Right cardiac atrium (tissue), 5 donors: ENCODE data around the gene ZNF597. TPM values are rescaled to one million over a fixed set of nuclear protein-coding genes. Genes with fewer than 3 reads are reported as not detected.

ENCODE experiments used
- ATAC-seq, 2 donors: fragments of 200-7000 bp; cut with Tn5 transposase; one replicate each; pipeline versions ENCODE4 v1.8.0 to v1.9.1; 2020; ENCODE audit warnings: moderate library complexity in 2 of 2, mild to moderate bottlenecking in 1 of 2
- DNase-seq, 3 donors: peaks; one replicate each; pipeline ENCODE4 v3.0.0-alpha.2; 2020
- H3K27ac ChIP-seq: one replicate; pipeline ENCODE4 v1.5.1; 2013; ENCODE audit warnings: mild to moderate bottlenecking, low read length, control low read depth, moderate library complexity
- H3K27me3 ChIP-seq: one replicate; pipeline ENCODE4 v1.6.1; 2013; ENCODE audit not compliant: control insufficient read depth, insufficient read depth
- H3K4me1 ChIP-seq: one replicate; pipeline ENCODE4 v1.6.1; 2013; ENCODE audit warnings: low read length; ENCODE audit not compliant: control insufficient read depth, insufficient read depth
- H3K4me3 ChIP-seq: one replicate; pipeline ENCODE4 v1.5.1; 2013; ENCODE audit warnings: low read length, control low read depth
- H3K9me3 ChIP-seq: one replicate; pipeline ENCODE4 v1.6.1; 2013; ENCODE audit warnings: low read length; ENCODE audit not compliant: control insufficient read depth
- WGBS: extraction: QIAGEN DNeasy Blood & Tissue Kit; methylation state at CpG from one replicate; pipeline ENCODE4 v1.1.7; 2013; 5-methylcytosine and 5-hydroxymethylcytosine counted together
- intact Hi-C, 4 donors: fragments of 100-400 bp; cut with DNase I; formaldehyde crosslinking; loops; one replicate each; pipeline versions ENCODE4 v1.11.0 to v1.14.0; 2022 to 2023
- long read RNA-seq, 4 donors: library from polyadenylated mRNA; unstranded; transcript quantifications; one replicate each; pipeline ENCODE4 v2.0.0, GENCODE V29; 2020 to 2021
- polyA plus RNA-seq: library from polyadenylated mRNA; stranded (reverse); fragments of 200-250 nt; gene quantifications from one replicate; pipeline ENCODE4 v1.2.3, GENCODE V29; 2013
- total RNA-seq, 4 donors: library from RNA; stranded (reverse); fragmentation: NEBNext Ultra II Directional; extraction: Animal tissue kit (Norgen Biotek cat#: 25700); gene quantifications; one replicate each; pipeline ENCODE4 v1.2.1, GENCODE V29; 2021
- donor health status: healthy with polysubstance abuse.
- donor health status: DM: no; HTN: yes; CAD: no.
- donor health status: DM: no; HTN: no; CAD: no.
- donor health status: DM: no; HTN: yes; CAD: no; lungs with severe emphysema.
- donor health status: DM: yes; HTN: yes; CAD: no.

Gene ZNF597
- total RNA-seq: 1 to 10 TPM; 2.0 to 3.5 (median 2.2) TPM
- polyA plus RNA-seq: 0.88 TPM
- long read RNA-seq, donor 1, full-length matches to known transcripts: 6 of 8 reads
- long read RNA-seq, donor 1, partial matches to known transcripts: 1 of 8 reads
- long read RNA-seq, donor 1, other reads (novel, unspliced or antisense): 1 of 8 reads
- long read RNA-seq, donor 2, full-length matches to known transcripts: 2 of 2 reads
- long read RNA-seq, donor 2, partial matches to known transcripts: 0 of 2 reads
- long read RNA-seq, donor 2, other reads (novel, unspliced or antisense): 0 of 2 reads
- long read RNA-seq, donor 3, full-length matches to known transcripts: 11 of 16 reads
- long read RNA-seq, donor 3, partial matches to known transcripts: 0 of 16 reads
- long read RNA-seq, donor 3, other reads (novel, unspliced or antisense): 5 of 16 reads
- long read RNA-seq, donor 4, full-length matches to known transcripts: 2 of 2 reads
- long read RNA-seq, donor 4, partial matches to known transcripts: 0 of 2 reads
- long read RNA-seq, donor 4, other reads (novel, unspliced or antisense): 0 of 2 reads

GRCh38 chr16:3443108-3444031 is at the start of gene ZNF597, which contains the start of gene NAA60:
Gene ZNF597, minus strand, starts transcription at chr16:3443504. Its CDS starts 351 bp downstream, at chr16:3443153.
Gene NAA60, plus strand, starts transcription at chr16:3443680. Its CDS starts 32,548 bp downstream, at chr16:3476228.
- Histone ChIP-seq H3K27me3 (no peaks in the 10 kb centered on the region), H3K27ac (peak within 1 kb of the TSS; percentile 76), H3K4me3 (peak within 1 kb of the TSS; percentile 63), H3K4me1 (no peaks in the 10 kb centered on the region), H3K9me3 (no peaks in the 10 kb centered on the region)
- intact Hi-C loops: no loop called here
- ATAC-seq (peak; percentile 98 to 99), DNase-seq (peak; percentile 82 to 89 (median 86))
- 40% methylated on average over 61 of the region's 61 CpGs for WGBS

GRCh38 chr16:3492356-3492755 is 49.1 kb upstream of the ZNF597 start:
- Histone ChIP-seq H3K9me3 (no peaks in the 10 kb centered on the region), H3K4me1 (no peaks in the 10 kb centered on the region), H3K27ac (no peak overlapping the region), H3K4me3 (no peak overlapping the region), H3K27me3 (no peaks in the 10 kb centered on the region)
- intact Hi-C loops: loop anchor here in 1 of 4 donors (10.0 kb wide), 1 partner anchor 88 kb away; the partner anchor contains the start of genes ZNF174 and ZSCAN32
- DNase-seq: peak in 1 of 3 donors; percentile 26
- WGBS: 85% methylated on average over 10 of the region's 10 CpGs
- no peak for ATAC-seq

DNA sequence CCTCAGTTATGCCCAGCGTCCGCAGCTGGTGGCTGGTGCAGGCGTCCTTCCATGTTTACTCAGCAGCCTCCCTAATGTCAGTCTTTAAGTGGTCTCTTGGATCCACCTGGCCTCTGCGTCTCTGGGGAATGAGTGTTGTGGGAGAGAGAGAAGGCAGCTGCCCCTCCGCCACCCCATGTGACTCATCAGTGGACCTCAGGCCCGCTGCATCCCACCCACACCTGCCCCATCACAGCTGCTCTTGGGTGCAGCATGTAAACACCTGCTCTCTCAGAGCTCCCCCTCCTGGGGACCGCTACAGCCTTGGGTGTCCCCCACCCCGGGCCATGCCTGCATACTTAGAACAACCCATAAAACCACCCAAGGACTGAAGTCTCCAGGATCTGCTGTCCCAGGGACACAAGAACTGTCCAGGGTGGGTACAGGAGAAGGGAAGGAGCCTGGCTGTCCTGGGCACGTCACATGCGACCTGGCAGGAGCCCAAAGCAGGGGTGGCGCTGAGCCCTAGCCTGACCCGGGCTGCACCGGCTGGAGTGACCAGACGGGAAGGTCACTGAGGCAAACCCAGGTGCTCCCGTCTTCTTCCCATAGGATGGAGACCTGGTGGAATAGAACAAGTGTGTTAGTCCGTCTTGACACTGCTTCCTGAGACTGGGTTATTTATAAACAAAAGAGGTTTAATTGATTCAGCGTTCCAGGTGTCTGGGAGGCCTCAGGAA is 47.8 kb upstream of the ZNF597 start:
- no peak for ATAC-seq
- intact Hi-C loops: loop anchor here in 1 of 4 donors (10.0 kb wide), 1 partner anchor 86 kb away; the partner anchor contains the start of genes ZNF174 and ZSCAN32

GRCh38 chr16:3488801-3489200 is 45.5 kb upstream of the ZNF597 start:
- intact Hi-C loops: no loop called here
- Histone ChIP-seq H3K27me3 (no peaks in the 10 kb centered on the region), H3K4me1 (no peaks in the 10 kb centered on the region), H3K9me3 (no peaks in the 10 kb centered on the region), H3K4me3 (no peak overlapping the region), H3K27ac (no peak overlapping the region)
- peak in 1 of 3 donors; percentile 33 for DNase-seq
- ATAC-seq: no peak
- whole genome bisulfite sequencing: 72% methylated on average over 10 of the region's 13 CpGs

More for the DNA sequence above, 47.8 kb upstream of the ZNF597 start:
- H3K27ac ChIP-seq: no peak overlapping the region
- no peaks in the 10 kb centered on the region for H3K27me3 ChIP-seq
- peak in 2 of 3 donors; percentile 21 to 49 for DNase-seq
- H3K9me3 ChIP-seq: no peaks in the 10 kb centered on the region
- H3K4me1 ChIP-seq: no peaks in the 10 kb centered on the region
- WGBS: 53% methylated on average over 17 of the region's 17 CpGs
- no peak overlapping the region for H3K4me3 ChIP-seq

DNA sequence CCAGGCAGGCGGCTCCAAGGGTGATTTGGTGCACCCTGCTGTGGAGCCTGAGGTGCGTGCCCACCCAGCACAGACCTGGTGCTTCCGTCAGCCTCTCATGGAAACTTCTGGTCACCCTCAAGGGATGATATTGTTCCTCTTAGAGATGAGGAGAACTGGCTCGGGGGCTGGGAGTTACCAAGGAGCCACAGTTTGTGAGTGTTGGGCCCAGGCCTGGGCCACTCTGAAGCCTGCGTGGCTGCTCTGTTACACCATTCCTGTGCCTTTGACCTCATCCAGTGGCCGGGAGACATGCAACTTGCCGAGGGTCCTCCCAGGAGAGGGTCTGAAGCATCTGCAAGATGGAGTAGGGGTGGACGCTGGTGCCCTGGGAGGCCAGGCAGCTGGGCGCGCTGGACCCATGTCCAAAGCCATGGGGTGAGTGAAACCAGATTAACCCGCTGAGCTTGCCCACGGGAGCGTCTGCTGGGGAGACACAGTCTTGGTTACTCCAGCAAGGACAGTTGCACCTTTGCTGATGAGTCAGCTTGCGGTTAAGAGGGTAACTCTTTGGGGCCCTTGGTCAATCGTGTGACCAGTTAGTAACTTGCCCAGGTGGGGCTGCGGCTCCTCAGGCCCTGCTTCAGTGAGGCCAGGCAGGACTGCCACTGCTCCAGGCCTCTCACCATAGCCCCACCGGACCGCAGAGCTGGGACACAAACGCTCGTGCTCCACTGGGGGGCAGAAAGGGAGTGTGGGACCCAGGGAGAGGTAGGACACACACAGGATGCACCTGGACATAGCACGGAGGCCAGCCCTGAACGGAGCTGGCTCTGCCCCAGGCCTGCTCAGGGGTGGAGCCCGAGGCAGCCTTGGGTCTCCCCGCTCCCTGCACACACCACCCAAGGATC is 44.5 kb upstream of the ZNF597 start:
- no peaks in the 10 kb centered on the region for H3K9me3 ChIP-seq
- H3K4me1 ChIP-seq: no peaks in the 10 kb centered on the region
- WGBS: 85% methylated on average over 24 of the region's 24 CpGs
- DNase-seq (peak in 2 of 3 donors; percentile 4 to 42), ATAC-seq (peak in 1 of 2 donors; percentile 10)
- no peaks in the 10 kb centered on the region for H3K27me3 ChIP-seq
- intact Hi-C loops: no loop called here
- no peak overlapping the region for H3K27ac ChIP-seq
- no peak overlapping the region for H3K4me3 ChIP-seq

DNA sequence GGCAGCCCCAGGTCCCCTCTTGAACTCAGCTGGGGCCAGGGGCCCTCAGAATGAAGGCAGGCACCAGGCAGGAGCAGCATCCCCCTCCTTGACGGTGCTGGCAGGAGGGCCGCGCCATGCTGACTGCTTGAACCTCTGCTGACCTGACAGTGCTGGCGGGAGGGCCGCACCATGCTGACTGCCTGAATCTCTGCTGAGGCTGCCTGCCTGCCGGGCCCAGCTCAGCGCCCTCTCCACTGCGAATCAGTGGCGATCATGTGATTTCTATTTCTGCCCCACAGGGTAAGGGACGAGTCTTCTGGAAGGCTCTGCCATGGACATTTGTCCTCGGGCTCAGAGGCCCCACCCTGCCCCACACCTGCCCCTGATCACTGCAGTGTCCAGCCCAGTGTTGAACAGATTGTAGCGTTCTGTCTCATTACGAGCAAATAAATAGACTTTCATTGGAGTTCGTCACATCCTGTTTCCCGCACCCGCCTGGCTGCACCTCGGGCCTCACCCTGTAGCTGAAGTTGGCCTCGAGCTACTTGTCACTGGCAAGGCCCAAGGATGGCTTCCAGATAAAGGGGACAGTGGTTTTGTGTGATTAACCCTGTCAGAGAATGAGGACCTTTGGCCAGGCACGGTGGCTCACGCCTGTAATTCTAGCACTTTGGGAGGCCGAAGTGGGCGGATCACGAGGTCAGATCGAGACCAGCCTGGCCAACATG is 43.4 kb upstream of the ZNF597 start:
- ATAC-seq: peak; percentile 2
- Histone ChIP-seq H3K4me1 (peaks cover 4% of the 10 kb centered on the region), H3K27me3 (no peaks in the 10 kb centered on the region), H3K9me3 (no peaks in the 10 kb centered on the region), H3K27ac (no peak overlapping the region), H3K4me3 (no peak overlapping the region)
- WGBS: 82% methylated on average over 24 of the region's 24 CpGs
- DNase-seq: peak in 2 of 3 donors; percentile 2 to 58
- intact Hi-C loops: no loop called here

- DNase-seq: peak in 2 of 3 donors; percentile 6 to 33
These were observed 42.7 kb upstream of the ZNF597 start for GRCh38 chr16:3485821-3486505.

DNA sequence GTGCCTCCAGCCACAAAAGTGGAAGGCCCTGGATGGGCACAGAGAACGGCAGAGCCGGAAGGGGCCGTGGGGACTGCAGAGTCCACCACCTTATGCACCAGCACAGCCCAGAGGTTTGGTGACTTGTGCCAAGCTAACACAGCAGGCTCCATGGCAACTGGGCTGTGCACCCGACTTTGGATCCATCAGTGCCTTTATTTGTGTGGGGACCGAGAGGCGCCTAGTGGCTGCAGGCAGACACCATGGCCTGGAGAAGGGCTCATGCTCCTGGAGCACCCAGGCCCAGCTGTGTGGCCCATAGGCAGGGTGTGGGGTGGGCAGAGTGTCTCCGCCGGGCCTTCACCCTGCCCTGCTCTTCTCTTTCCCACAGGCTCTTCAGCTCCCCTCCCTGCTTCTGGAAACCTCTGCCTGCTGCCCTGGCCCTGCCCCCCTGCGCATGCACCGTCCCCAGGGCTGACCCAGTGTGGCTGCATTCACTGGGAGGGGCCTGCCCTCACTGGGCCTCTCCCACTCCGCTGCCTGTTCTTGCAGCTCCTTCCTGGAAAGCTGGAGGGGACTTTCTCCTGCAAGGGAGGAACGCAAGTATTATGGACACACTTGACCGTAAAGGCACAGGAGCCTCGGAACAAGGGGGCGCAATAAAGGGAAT is 41.9 kb upstream of the ZNF597 start:
- Histone ChIP-seq H3K27me3 (no peaks in the 10 kb centered on the region), H3K9me3 (no peaks in the 10 kb centered on the region), H3K4me1 (peaks cover 5% of the 10 kb centered on the region), H3K4me3 (no peak overlapping the region), H3K27ac (no peak overlapping the region)
- WGBS: 88% methylated on average over 15 of the region's 15 CpGs
- intact Hi-C loops: no loop called here
- peak in 2 of 3 donors; percentile 1 to 5 for DNase-seq
- no peak for ATAC-seq

More at GRCh38 chr16:3485821-3486505, 42.7 kb upstream of the ZNF597 start:
- Histone ChIP-seq H3K27ac (no peak overlapping the region), H3K4me1 (peaks cover 5% of the 10 kb centered on the region), H3K9me3 (no peaks in the 10 kb centered on the region), H3K27me3 (no peaks in the 10 kb centered on the region), H3K4me3 (no peak overlapping the region)
- 88% methylated on average over 20 of the region's 20 CpGs for WGBS
- ATAC-seq: no peak
- intact Hi-C loops: no loop called here
